Measurements from ENCODE around the gene SEPTIN12. TPM values are rescaled to one million over a fixed set of nuclear protein-coding genes. Genes with fewer than 3 reads are reported as not detected.

SEPTIN12 gene
- total and polyA plus RNA-seq, 2 of the 4 experiments (the other 2 are of a cell fraction) = not detected

DNA sequence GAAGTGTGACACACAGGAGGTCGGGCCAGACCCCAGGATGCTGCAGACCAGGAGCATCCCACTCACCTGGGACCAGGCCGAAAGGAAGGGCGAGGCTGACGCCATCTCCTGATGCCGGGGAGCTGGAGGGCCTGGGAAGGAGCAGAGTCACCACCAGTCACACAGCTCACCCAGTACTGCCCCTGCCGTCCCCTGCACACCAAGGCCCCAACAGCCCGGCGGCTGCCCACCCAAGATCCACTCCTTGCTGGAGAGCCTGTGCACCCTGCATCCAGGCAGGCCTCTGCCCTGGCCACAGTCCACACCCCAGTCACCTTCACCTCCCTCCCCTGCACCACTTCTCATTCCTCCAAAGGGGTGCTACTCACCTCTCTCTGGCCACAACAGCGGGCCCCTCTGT is 25.9 kb downstream of the SEPTIN12 start:
- ATAC-seq (ENCODE audit: low read depth) (no peak), DNase-seq (no peak)
- in situ Hi-C loops (cut with MboI; ENCODE audit: low sequenced_read_pairs) (loop anchor here (10.0 kb wide), 1 partner anchor 193 kb away; the partner anchor contains the start of gene SEC14L5), dilution Hi-C loops (cut with HindIII; ENCODE audit: low sequenced_read_pairs, unreplicated experiment) (no loop called here), intact Hi-C loops (cut with micrococcal nuclease) (no loop called here)
- H2BK20ac ChIP-seq (ENCODE audit: low read depth, low read length) = no peak overlapping the region
- ChIA-PET CTCF (no interaction called here), POLR2A (ENCODE audit: unreplicated experiment) (no interaction called here)
- H2BK120ac ChIP-seq (ENCODE audit: low read depth, low read length) = no peak overlapping the region
- no peaks in the 10 kb centered on the region for H3K9me3 ChIP-seq (ENCODE audit: control insufficient read depth, insufficient read depth, low read length)
- no peak overlapping the region for H2BK15ac ChIP-seq (ENCODE audit: low read depth, low read length)
- peaks cover 18 to 27% of the 10 kb centered on the region in 2 experiments for H3K79me1 ChIP-seq (ENCODE audit: low read depth in 1 of 2, low read length in 2 of 2)
- no peak overlapping the region for H2AFZ ChIP-seq (replicated peaks; ENCODE audit: low read length, poor library complexity)
- no peak overlapping the region for H2AK5ac ChIP-seq (ENCODE audit: low read depth, low read length)
- H4K20me1 ChIP-seq (ENCODE audit: insufficient read depth, low read length) = no peaks in the 10 kb centered on the region; the same call in 1 of the 2 replicates
- H3K9ac ChIP-seq (ENCODE audit: low read depth, low read length) = no peak overlapping the region
- no peaks in the 10 kb centered on the region for H3K27me3 ChIP-seq (ENCODE audit: control insufficient read depth, insufficient read depth, low read length)
- no peak overlapping the region for H3K4me2 ChIP-seq (ENCODE audit: low read depth, low read length)
- no peak overlapping the region for H2AK9ac ChIP-seq (replicated peaks; ENCODE audit: low read depth, low read length, poor library complexity)
- H3K56ac ChIP-seq (ENCODE audit: extremely low read depth, insufficient read depth, low read length) = no peak overlapping the region
- H3K18ac ChIP-seq (ENCODE audit: low read depth, low read length) = no peak overlapping the region
- no peak overlapping the region for H3K14ac ChIP-seq (replicated peaks; ENCODE audit: low read depth, low read length)
- no TSS peak for BruUV-seq (replicated peaks)
- H3K27ac ChIP-seq (ENCODE audit: insufficient read depth, low read length) = no peak overlapping the region
- no peak overlapping the region for H3K4ac ChIP-seq (ENCODE audit: low read depth, low read length)
- H4K91ac ChIP-seq (ENCODE audit: insufficient read depth, low read depth, low read length) = no peak overlapping the region
- no peak overlapping the region for H3K23ac ChIP-seq (ENCODE audit: low read depth, low read length)
- TF ChIP-seq RFX5 (IDR thresholded peaks at IDR 0.05; ENCODE audit: low read depth, low read length) (no peak), NFE2L2 (IDR thresholded peaks at IDR 0.05; ENCODE audit: low read depth, low read length) (no peak), RAD21 (IDR thresholded peaks at IDR 0.05; ENCODE audit: low read length) (no peak), SMC3 (IDR thresholded peaks at IDR 0.05; ENCODE audit: low read depth, low read length) (no peak), MAFK (IDR thresholded peaks at IDR 0.05; ENCODE audit: low read depth, low read length) (no peak), FOS (IDR thresholded peaks at IDR 0.05; ENCODE audit: low read depth, low read length) (no peak), CEBPB (IDR thresholded peaks at IDR 0.05; ENCODE audit: low read depth, low read length) (no peak), POLR2A (IDR thresholded peaks at IDR 0.05; ENCODE audit: low read depth, low read length) (no peak)
- TF ChIP-seq, protein P1, sequence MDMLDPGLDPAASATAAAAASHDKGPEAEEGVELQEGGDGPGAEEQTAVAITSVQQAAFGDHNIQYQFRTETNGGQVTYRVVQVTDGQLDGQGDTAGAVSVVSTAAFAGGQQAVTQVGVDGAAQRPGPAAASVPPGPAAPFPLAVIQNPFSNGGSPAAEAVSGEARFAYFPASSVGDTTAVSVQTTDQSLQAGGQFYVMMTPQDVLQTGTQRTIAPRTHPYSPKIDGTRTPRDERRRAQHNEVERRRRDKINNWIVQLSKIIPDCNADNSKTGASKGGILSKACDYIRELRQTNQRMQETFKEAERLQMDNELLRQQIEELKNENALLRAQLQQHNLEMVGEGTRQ (IDR thresholded peaks at IDR 0.05; ENCODE audit: low read depth, low read length) = no peak
- TF ChIP-seq, protein P2, sequence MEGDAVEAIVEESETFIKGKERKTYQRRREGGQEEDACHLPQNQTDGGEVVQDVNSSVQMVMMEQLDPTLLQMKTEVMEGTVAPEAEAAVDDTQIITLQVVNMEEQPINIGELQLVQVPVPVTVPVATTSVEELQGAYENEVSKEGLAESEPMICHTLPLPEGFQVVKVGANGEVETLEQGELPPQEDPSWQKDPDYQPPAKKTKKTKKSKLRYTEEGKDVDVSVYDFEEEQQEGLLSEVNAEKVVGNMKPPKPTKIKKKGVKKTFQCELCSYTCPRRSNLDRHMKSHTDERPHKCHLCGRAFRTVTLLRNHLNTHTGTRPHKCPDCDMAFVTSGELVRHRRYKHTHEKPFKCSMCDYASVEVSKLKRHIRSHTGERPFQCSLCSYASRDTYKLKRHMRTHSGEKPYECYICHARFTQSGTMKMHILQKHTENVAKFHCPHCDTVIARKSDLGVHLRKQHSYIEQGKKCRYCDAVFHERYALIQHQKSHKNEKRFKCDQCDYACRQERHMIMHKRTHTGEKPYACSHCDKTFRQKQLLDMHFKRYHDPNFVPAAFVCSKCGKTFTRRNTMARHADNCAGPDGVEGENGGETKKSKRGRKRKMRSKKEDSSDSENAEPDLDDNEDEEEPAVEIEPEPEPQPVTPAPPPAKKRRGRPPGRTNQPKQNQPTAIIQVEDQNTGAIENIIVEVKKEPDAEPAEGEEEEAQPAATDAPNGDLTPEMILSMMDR (conservative IDR thresholded peaks at IDR 0.05; ENCODE audit: low read depth, low read length) = no peak
- WGBS, 2 experiments (ENCODE audit: extremely low coverage in 2 of 2, insufficient read length in 1 of 2) = 100% methylated on average over 1 of the region's 9 CpGs; no CpG with 5 or more reads in 1 of the 2 experiments
- peaks cover 6% of the 10 kb centered on the region; the same call in 1 of the 2 replicates for H3K4me1 ChIP-seq (ENCODE audit: control insufficient read depth, insufficient read depth, low read length)
- H4K8ac ChIP-seq (ENCODE audit: low read depth in 2 of 2, low read length in 2 of 2) = no peak overlapping the region
- H3K9me1 ChIP-seq (ENCODE audit: insufficient read depth, low read length) = no peaks in the 10 kb centered on the region
- H3K4me3 ChIP-seq (ENCODE audit: insufficient read depth, low read depth, low read length) = no peak overlapping the region
- H2BK5ac ChIP-seq (ENCODE audit: low read depth, low read length, poor library complexity, severe bottlenecking) = no peak overlapping the region
- H4K5ac ChIP-seq (ENCODE audit: low read depth, low read length) = no peak overlapping the region
- H3K36me3 ChIP-seq (ENCODE audit: control insufficient read depth, insufficient read depth, low read length) = peaks cover 57% of the 10 kb centered on the region

Measured in IMR-90 (cell line).